Hippocampal formation (tissue), 2 donors: ENCODE results near the gene ETV6.

ENCODE experiments used
- DNase-seq, 2 donors: peaks; one replicate each; lab custom pipeline; 2025; lab: John Stamatoyannopoulos, UW

ETV6 gene

GRCh38 chr12:11718768-11719253, 69.3 kb downstream of the ETV6 start:
- DNase-seq: peak in 1 of 2 donors; percentile 7

DNA sequence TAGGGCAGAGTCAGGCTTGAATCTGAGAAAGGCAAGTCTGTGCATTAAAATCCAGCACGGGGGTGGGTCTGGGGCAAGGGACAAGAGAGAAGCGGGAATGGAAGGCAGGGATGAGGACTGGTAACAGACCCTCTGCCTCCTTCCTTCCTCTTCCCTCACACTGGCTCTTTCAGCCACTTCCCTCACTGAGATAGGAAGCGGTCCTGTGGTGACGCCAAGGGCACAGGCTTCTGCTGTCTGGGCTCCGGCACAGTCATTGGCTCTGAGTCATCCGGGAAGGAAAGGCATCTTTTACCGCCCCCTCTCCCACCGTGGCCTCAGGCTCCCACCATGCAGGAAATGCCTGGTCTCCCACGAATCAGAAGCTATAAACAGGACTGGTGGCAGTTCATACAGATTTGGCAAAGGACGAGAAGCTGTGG, 70.2 kb downstream of the ETV6 start:
- peak in 1 of 2 donors; percentile 30 for DNase-seq

GRCh38 chr12:11722071-11722470, 72.6 kb downstream of the ETV6 start:
- no peak for DNase-seq

DNA sequence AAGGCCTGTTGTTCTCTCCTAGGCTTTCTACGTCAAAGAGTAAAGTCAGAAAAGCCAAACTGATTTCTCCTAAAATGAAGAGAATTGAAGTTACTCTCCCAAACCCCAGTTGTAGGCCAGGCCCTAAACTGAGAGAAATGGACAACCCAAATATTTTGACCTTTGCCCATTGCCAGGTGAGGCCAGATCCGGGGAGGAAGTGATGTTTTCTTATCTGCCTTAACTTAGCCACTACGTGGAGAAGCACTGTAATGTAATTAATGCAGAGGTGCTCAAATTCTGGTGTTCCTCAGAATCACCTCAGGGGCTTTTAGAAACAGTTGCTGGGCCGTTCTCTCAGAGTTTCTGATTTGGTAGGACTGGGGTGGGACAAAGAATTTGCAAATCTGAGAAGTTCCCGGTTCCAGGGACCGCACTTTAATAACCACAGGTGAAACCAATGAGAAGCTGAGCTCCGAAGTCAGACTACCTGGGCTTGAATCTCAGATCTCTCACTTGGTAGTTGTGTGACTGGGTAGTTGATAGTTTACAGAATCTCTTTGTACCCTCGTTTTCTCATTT, 73.2 kb downstream of the ETV6 start:
- no peak for DNase-seq

DNA sequence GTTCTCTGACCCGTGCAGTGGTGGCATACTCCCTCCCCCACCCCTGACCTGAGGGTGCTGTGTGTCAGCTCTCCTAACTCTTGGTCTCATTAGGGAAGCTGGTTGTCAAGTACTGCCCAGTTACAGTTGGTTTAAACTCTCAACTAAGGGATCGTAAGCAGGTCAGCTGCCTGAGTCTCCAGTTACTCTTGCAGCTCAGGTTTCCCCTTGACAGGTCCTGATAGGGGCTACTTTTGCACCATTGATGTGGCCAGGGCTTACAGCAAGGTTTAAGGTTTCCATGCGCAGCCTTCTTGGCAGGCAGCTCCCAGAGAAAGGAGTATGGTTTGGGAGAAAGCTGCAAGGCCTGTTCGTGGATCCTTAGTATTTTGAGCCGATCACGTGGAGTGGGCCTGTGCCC, 74.5 kb downstream of the ETV6 start:
- no peak for DNase-seq

DNA sequence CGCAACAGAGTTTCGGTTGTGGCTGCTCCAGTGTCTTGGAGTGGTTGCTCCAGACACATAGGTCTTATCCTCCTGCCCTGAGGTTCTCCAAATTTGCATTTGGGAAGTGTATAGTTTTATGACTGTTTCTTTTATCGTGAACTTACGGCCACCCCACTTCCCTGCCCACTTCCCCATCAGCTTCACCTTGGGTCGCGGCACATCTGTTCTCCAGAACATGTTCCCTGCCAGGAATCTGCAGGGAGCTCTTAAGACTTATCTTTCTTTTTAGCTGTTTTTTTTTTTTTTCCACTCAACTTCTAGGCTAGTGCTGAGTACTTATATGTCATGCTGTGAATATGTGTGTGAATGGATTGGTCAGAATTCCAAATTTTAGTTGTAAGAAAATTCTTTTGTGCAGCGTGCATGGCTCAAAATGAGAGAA, 75.4 kb downstream of the ETV6 start:
- DNase-seq: no peak

- no peak for DNase-seq
These were observed 76.2 kb downstream of the ETV6 start for GRCh38 chr12:11725686-11726085.

DNA sequence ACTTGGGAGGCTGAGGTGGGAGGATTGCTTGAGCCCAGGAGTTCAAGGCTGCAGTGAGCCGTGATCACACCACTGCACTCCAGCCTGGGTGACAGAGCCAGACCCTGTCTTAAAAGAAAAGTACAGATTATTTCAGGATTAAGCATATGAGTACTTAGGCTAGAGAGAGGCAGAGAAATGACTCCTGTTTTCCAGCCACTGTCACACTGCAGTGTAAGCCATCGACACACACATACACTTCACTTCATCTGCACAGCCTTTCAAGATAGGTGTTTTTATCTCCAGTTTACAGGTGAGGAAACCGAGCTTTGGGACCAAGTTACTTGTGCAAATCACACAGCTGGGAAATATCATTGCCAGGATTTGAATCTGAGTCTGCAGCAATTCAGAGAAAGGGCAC, 77.2 kb downstream of the ETV6 start:
- no peak for DNase-seq

GRCh38 chr12:11727133-11727664, 77.7 kb downstream of the ETV6 start:
- peak in 1 of 2 donors; percentile 30 for DNase-seq

DNA sequence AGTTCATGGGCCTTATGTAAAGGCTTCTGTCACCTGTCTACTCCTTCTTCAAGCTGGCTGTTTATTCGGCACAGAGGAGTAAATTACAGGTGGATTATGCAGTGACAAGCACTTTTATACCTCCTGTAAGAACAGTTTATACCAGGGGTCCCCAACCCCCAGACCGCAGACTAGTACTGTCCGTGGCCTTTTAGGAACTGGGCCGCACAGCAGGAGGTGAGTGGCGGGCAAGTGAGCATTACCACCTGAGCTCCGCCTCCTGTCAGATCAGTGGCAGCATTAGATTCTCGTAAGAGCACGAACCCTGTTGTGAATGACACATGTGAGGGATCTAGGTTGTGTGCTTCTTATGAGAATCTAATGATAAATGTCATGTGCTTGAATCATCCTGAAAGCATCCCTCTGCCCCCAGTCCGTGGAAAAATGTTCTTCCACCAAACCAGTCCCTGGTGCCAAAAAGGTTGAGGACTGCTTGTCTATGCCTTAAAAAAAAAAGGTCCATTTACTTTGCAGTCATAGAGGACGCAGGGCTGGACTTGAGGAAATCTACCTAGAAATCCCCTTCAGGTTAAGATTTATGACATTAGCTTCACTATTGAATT, 78.8 kb downstream of the ETV6 start:
- DNase-seq: no peak

DNA sequence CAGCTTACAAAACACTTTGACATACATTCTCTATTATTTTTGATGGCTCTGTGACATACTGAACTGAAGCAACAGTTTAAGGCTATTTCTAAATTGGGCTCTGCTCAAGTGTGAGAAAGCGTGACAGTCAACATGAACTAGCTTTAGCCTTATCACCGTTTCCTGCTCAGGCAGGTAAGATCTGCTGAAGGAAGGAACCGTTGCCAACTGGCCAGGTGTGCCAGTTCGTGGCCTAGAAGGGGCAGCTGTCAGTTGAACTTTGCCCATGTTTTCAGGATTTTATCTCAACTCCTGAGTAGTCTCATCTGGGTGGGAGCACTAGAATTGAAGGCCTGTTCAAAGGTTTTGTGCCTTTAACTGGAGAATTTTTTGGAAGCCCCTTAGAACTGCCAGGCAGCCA, 79.5 kb downstream of the ETV6 start:
- no peak for DNase-seq

- DNase-seq: no peak
These were observed 80.1 kb downstream of the ETV6 start for GRCh38 chr12:11729439-11730150.

DNA sequence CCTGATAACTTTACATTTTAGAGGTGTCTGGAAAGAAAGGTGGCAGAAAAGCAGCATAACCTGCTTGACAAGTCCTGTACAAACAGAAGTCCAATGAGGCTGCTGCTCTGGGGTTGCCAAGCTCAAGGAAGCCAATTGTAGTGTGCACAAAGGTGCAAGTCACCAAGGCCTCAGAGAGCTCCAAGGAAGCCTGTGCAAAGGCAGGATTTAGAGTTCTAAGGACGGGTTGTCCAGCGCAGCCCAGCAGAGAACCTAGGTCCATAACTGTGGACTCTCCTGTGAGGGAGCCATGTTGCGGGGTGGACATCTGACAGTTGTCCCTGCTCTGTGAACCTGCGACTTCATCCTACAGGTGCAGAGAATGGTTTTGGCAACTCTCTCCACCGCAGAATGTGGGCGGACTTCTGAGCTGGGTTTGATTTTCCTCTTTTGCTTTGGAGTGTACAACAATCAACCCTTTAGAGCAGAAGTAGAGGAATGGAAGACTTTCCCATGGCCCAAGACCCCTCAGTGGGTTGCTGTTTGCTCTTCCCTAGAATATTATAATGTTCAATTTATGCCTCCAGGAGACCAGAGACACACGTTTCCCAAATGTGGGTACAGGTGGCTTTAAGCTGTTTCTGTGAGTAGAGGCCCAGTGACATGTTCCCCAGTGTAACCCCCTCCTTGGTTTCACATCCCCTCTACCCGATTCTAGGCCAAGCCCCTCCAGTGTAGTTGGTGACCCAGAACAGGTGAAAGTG, 81.0 kb downstream of the ETV6 start:
- no peak for DNase-seq

- DNase-seq: no peak
These were observed 81.5 kb downstream of the ETV6 start for GRCh38 chr12:11731042-11731357.

DNA sequence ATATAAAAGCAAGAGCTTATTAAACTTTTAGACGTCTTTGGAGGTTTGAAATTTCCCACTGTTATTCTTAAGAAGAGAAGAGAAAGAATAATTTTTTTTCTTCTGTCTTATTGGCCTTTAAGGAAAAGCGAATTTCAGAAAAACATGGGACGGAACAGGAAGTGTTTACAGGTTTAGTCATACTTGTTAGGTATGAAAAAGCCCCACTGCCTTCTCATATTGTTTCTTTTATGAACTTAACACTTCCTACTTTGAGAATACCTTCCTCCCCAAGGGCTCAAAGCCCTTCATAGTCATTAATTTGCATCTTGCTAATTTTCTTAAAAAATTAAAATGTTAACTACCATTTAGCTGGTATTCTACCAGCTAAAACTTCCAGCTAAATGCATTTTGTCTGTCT, 82.0 kb downstream of the ETV6 start:
- DNase-seq: no peak

- no peak for DNase-seq
These were observed 82.5 kb downstream of the ETV6 start for GRCh38 chr12:11732023-11732422.

DNA sequence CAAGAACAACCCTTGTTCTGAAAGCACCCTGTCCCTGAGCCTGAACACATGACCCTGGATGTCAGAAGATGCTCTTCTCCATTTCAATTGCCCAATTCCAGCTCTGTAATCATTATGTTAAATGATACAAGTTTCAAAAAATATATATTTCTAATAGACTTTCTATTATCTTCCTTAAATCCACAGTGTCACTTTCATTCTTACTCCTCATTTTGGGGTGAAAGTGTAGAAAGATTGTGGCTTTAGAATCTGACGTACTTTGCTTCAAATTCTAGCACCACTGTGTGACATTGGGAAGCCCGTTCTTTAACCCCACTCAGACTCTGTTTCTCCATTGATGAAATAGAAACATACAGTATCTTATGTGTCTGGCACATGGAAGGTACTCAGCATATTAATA, 83.2 kb downstream of the ETV6 start:
- DNase-seq: no peak

GRCh38 chr12:11734580-11735180, 85.2 kb downstream of the ETV6 start:
- no peak for DNase-seq

DNA sequence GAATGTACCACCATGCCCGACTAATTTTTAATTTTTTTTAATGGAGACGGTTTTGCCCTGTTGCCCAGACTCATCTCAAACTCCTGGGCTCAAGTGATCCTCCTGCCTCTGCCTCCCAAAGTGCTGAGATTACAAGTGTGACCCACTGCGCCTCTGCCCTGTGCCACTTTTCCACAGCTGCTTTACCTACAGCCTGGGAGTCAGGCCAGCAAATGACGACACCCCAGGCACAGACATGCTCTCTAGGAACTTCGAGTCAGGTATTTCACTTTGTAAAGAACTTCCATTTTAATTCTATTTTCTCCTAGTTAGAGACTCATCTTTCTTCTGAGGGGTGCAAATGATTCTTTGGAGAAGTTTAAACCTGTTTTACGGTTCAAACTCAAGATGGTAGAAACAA, 89.0 kb downstream of the ETV6 start:
- no peak for DNase-seq

DNA sequence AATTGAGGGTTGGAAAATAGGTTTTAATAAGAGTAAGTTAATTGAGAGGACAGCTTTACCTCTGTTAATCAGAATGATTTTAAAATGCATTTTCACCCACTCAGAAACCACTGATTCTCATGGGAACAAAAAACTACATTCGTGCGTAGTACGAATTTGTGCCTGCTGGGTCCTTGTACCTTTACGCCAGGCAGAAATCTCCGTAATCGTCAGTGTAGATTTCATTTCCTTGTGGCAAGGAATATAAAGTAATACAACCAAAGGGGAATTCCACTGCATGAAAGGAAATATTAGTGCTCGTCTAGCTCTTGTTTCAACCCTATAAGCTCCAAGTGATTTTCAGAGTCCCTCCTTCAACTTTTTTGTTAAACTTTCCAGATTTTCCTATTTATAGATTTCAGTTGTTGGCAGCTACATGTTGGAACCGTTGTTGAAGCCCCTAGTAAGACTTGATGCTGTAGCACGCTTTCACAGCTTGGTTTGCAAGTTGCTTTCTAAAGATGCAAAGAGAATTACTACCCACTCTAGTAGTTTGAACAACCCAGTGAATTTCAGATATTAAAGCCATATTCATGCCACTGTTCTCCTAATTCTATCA, 90.6 kb downstream of the ETV6 start:
- DNase-seq: no peak

DNA sequence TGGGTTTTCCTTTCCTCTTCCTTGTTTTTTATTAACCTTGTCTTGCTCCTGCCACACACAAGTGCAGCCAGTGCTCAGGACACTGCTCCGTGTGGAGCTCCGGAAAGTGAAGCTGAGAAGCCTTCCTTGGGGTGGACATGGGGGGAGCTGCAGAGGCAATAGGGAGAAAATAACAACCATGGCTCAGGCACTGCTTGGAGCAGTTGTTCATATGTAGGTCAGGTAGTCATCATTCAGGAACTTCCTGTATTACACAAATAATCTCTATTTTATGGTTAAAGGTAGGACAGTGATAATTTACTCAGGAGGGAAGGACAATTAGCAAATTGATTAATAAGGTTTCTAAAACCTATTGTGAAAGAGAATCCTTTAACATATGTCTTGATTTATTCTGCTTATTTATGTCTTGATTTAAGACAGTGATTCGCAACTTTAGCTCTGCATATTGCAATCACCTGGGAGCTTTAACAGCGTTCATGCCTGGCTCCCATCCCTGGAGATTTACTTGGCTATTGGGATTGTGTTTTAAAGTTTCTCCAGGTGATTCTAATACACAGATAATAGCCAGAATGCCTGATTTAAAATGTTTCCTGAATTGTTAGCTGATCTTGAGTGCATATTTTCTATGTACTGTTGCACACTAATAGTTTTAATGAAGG, 92.1 kb downstream of the ETV6 start:
- no peak for DNase-seq
